HG03066 (cell line): Measurements from ENCODE around the gene ERO1A.
"Not testable (repeated sequence)": the region's sequence is repeated elsewhere in the genome, so short reads cannot be mapped to it uniquely, and the experiment has no call there.

Experiments
- ATAC-seq: cut with Tn5 transposase; IDR thresholded peaks from one replicate; pipeline ENCODE4 v1.9.1; 2021; ENCODE audit warnings: low read depth; ENCODE audit not compliant: unreplicated experiment

The ERO1A gene, protein sequence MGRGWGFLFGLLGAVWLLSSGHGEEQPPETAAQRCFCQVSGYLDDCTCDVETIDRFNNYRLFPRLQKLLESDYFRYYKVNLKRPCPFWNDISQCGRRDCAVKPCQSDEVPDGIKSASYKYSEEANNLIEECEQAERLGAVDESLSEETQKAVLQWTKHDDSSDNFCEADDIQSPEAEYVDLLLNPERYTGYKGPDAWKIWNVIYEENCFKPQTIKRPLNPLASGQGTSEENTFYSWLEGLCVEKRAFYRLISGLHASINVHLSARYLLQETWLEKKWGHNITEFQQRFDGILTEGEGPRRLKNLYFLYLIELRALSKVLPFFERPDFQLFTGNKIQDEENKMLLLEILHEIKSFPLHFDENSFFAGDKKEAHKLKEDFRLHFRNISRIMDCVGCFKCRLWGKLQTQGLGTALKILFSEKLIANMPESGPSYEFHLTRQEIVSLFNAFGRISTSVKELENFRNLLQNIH

DNA sequence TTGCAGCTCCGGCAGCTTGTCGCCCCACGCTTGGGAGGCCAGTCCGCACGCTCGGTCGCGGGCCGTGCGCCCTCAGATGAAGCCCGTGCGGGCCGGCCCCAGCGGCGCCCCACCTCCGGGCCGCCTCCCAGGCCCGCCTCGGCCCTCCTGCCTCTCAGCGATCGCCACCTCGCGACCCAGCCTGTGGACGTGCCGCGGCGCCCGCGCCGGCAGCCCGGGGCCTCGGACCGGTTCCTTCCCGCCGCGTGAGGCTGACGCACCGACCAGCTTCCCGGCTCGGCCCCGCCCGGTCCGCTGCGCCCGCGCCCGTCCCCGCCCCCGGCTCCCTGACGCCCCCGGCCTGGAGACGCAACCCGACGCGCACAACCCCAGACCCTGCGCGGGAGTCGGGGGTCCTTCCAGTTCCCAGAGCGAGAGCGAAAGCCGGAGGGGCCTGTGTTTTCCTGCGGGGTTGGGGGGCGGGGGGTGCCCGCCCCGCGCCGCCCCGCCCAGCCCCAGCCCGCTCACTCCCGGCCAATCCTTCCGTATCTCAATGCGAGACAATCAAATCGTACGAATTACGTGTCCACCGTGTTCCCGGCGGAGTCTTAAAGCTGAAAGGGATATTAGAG, at the start of gene ERO1A:
ERO1A (minus strand) TSS at position 78 of the 611 bp plus-strand sequence; CDS start at position 1, 77 bp downstream.
- peak; percentile 67 for ATAC-seq

- peak; percentile 31 for ATAC-seq
Measured at GRCh38 chr14:52741865-52742264, 46.5 kb upstream of the ERO1A start.

GRCh38 chr14:52740751-52741150, 45.4 kb upstream of the ERO1A start:
- ATAC-seq = no peak

DNA sequence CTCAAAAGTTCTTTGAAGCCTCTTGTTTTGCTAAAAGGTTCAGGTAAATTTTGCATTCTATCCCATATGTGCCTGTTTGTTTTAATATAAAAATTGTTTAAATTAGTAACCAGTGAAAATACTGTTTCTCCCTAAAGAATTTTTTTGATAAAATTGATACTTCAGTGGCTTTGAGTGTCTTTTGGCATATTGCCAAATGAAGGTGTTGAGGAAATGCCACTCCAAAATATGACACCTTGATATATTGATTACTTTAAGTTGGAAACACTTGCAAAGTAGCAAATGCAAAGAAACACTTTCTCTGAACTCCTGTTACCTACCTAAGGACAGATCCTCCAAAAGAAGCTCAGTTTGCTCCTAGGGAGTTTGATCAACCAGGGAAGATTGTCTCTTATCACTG, 43.1 kb upstream of the ERO1A start:
- no peak for ATAC-seq

GRCh38 chr14:52735921-52736489, 40.6 kb upstream of the ERO1A start:
- ATAC-seq = no peak

GRCh38 chr14:52733824-52734223, 38.5 kb upstream of the ERO1A start:
- ATAC-seq = no peak

- no peak for ATAC-seq
Measured at GRCh38 chr14:52730709-52731111, 35.4 kb upstream of the ERO1A start.

- ATAC-seq = peak; percentile 90
Measured at GRCh38 chr14:52729925-52730708, 34.8 kb upstream of the ERO1A start, which contains the start of gene STYX. Gene STYX, plus strand, starts transcription at chr14:52730166. Its CDS starts 309 bp downstream, at chr14:52730475.

DNA sequence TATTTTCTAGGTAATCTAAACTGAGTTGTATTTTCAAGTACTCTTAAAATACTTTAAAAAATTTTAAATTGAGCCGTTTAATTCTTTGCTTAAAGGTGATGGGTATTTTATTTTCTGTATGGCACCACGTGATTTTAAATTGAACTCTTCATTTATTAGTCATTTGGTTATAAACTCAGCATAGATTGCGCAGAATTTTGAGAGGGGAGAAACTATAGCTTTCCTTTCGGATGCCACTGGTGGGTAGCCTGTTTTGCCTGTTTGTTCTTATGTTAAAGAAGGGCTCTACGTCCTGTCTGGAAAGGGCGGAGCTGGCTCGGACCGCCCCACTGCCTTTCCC, 34.2 kb upstream of the ERO1A start:
- ATAC-seq = no peak

GRCh38 chr14:52729035-52729434, 33.7 kb upstream of the ERO1A start:
- not testable (repeated sequence) for ATAC-seq

GRCh38 chr14:52727509-52727908, 32.2 kb upstream of the ERO1A start:
- ATAC-seq = not testable (repeated sequence)

DNA sequence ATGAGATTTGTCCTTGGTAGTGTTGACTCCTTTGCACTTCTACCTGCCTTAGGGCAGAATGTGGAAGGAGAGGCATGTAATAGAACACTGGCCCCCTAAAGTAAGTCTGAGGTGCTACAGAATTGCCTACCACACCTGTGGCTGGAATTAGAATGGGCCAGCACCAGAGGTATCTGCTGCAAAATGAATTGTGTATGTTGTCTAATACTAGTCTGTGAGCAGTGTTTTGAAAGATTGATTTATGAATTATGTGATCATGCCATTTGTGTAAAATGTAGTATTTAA, 28.9 kb upstream of the ERO1A start:
- no peak for ATAC-seq

- no peak for ATAC-seq
Measured at GRCh38 chr14:52723514-52724359, 28.4 kb upstream of the ERO1A start.

- no peak for ATAC-seq
Measured at GRCh38 chr14:52716155-52716554, 20.8 kb upstream of the ERO1A start.

GRCh38 chr14:52711666-52712065, 16.3 kb upstream of the ERO1A start:
- no peak for ATAC-seq

- ATAC-seq = peak; percentile 97
Measured at GRCh38 chr14:52706724-52707706, 11.7 kb upstream of the ERO1A start, which contains the start of gene PSMC6. Gene PSMC6, plus strand, starts transcription at chr14:52707200. Its CDS starts 20 bp downstream, at chr14:52707220.

- no peak for ATAC-seq
Measured at GRCh38 chr14:52706286-52706685, 10.9 kb upstream of the ERO1A start.

DNA sequence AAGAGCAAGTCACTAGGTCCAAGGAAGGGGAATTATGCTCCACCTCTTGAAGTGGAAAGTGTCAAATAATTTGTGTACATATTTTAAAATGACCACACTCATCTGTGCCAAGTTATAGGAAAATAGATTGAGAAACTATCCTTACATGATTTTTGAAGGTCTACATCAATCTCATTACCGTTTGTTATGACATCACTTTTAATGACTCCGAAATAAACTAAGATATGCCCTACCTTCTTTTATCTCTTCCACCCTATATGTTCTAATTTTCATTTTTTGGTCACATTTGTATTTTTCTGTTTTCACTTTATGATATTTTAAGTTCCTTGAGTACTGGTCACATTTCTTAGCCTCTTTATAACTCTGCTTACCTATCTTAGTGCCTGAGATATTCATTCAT, 8.3 kb upstream of the ERO1A start:
- ATAC-seq = no peak

DNA sequence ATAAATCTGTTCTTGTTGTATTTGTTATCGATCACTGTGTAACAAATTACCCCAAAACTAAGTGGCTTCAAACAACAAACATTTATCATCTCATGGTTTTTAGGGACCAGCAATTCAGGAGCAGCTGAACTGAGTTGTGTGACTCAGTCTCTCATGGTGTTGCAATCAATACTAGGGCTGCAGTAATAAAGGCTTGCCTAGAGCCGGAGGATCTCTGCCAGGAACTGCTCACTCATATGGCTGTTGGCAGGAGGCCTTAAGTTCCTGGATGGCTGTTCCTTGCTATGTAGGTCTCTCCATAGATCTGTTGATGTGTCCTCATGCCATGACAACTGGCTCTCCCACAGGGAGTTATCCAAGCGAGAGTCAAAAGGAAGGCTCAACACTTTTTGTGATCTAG, 7.9 kb upstream of the ERO1A start:
- ATAC-seq = no peak
